GM12878 (cell line): Measurements from ENCODE around the gene DCC. TPM values are rescaled to one million over a fixed set of nuclear protein-coding genes. Genes with fewer than 3 reads are reported as not detected.

Experiments used
- ATAC-seq: fragments of 200-7000 bp; cut with Tn5 transposase; 3 replicates; pipeline ENCODE4 v1.9.1; 2020; ENCODE audit warnings: mild to moderate bottlenecking, moderate library complexity
- BruUV-seq: library from RNA; stranded (reverse); fragments of 400-500 nt; replicated peaks from 2 replicates; lab custom pipeline; 2021; lab: Mats Ljungman, UMichigan
- CTCF ChIA-PET: fragments of 300-600 bp; sonication (Branson Sonifier 250); formaldehyde crosslinking; extraction: SDS; loops from one replicate; lab custom pipeline; 2021; ENCODE audit warnings: inconsistent platforms; lab: Yijun Ruan, JAX
- POLR2A ChIA-PET: fragments of 350-600 bp; formaldehyde crosslinking; extraction: SDS; loops from one replicate; lab custom pipeline; 2021; ENCODE audit warnings: inconsistent platforms; lab: Charles Lee
- RAD21 ChIA-PET: fragments of 300-600 bp; sonication (Branson Sonifier 250); formaldehyde crosslinking; loops from one replicate; lab custom pipeline; 2023; ENCODE audit warnings: antibody characterized with exemption; ENCODE audit not compliant: unreplicated experiment; lab: Charles Lee
- SMC1A ChIA-PET: fragments of 300-600 bp; sonication (Branson Sonifier 250); formaldehyde crosslinking; loops from one replicate; lab custom pipeline; 2023; ENCODE audit not compliant: unreplicated experiment, uncharacterized antibody; lab: Charles Lee
- DNase-seq: peaks from one replicate; pipeline ENCODE4 v3.0.0-alpha.2; 2011; ENCODE audit warnings: low read depth, low spot score
- FAIRE-seq: peaks from 3 replicates; lab custom pipeline; 2011; peaks lifted over from hg19 to GRCh38; lab: Jason Lieb, UNC
- H2AFZ ChIP-seq: 2 replicates; pipeline ENCODE4 v1.6.0; 2011; ENCODE audit warnings: low read depth, low read length, control low read depth; ENCODE audit not compliant: control insufficient read depth
- H3K27ac ChIP-seq: 2 replicates; pipeline ENCODE4 v1.5.1; 2011; ENCODE audit warnings: control low read depth; ENCODE audit not compliant: control insufficient read depth, insufficient read depth
- H3K27me3 ChIP-seq, 2 experiments: replicated peaks in 1 of 2; 2 replicates each; pipeline versions ENCODE4 v1.6.0 to v1.6.1; 2011; ENCODE audit warnings: low read length in 1 of 2; ENCODE audit not compliant: control insufficient read depth in 2 of 2, insufficient read depth in 2 of 2
- H3K36me3 ChIP-seq, 2 experiments: 2 replicates each; pipeline ENCODE4 v1.5.1; 2011; ENCODE audit warnings: low read length in 1 of 2; ENCODE audit not compliant: control insufficient read depth in 2 of 2, insufficient read depth in 2 of 2
- H3K4me1 ChIP-seq: 2 replicates; pipeline ENCODE4 v1.6.1; 2011; ENCODE audit warnings: mild to moderate bottlenecking, low read length, moderate library complexity, mixed read lengths; ENCODE audit not compliant: control insufficient read depth, insufficient read depth
- H3K4me2 ChIP-seq: 2 replicates; pipeline ENCODE4 v1.6.0; 2011; ENCODE audit warnings: control low read depth; ENCODE audit not compliant: control insufficient read depth, insufficient read depth
- H3K4me3 ChIP-seq: fragments of 200-600 bp; sonication (generic); 2 replicates; pipeline ENCODE4 v1.5.1; 2016
- H3K79me2 ChIP-seq: 2 replicates; pipeline ENCODE4 v1.6.0; 2011; ENCODE audit warnings: low read length; ENCODE audit not compliant: control insufficient read depth, insufficient read depth
- H3K9ac ChIP-seq: 2 replicates; pipeline ENCODE4 v1.8.0; 2011; ENCODE audit warnings: low read length, control low read depth, mixed read lengths; ENCODE audit not compliant: control insufficient read depth, insufficient read depth
- H3K9me3 ChIP-seq: replicated peaks from 3 replicates; pipeline ENCODE4 v1.5.1; 2011; ENCODE audit warnings: mild to moderate bottlenecking, low read length; ENCODE audit not compliant: control insufficient read depth, insufficient read depth
- H4K20me1 ChIP-seq: 2 replicates; pipeline ENCODE4 v1.6.0; 2011; ENCODE audit not compliant: control insufficient read depth, insufficient read depth
- CEBPZ ChIP-seq: fragments of 150-350 bp; IDR thresholded peaks from 2 replicates; pipeline ENCODE4 v1.6.1; 2016; ENCODE audit warnings: low read depth, low read length
- CHD1 ChIP-seq: IDR thresholded peaks from 2 replicates; pipeline ENCODE4 v1.6.1; 2012; ENCODE audit warnings: low read depth, low read length, improper control_type of control experiment
- CREM ChIP-seq: IDR thresholded peaks from 2 replicates; pipeline ENCODE4 v1.6.1; 2014; ENCODE audit warnings: antibody characterized with exemption, low read depth
- HDAC2 ChIP-seq: fragments of 200-600 bp; sonication (generic); IDR thresholded peaks from 2 replicates; pipeline ENCODE4 v1.6.1; 2017
- MXI1 ChIP-seq: fragments of 150-350 bp; IDR thresholded peaks from 2 replicates; pipeline ENCODE4 v1.6.1; 2011; ENCODE audit warnings: low read depth, mild to moderate bottlenecking, inconsistent platforms, low read length, improper control_type of control experiment
- REST ChIP-seq: IDR thresholded peaks from 2 replicates; pipeline ENCODE4 v1.6.1; 2012; ENCODE audit warnings: mild to moderate bottlenecking, low read depth, low read length
- SIX5 ChIP-seq: IDR thresholded peaks from 2 replicates; pipeline ENCODE4 v1.6.1; 2011; ENCODE audit warnings: mild to moderate bottlenecking, low read depth, low read length, moderate library complexity; ENCODE audit not compliant: severe bottlenecking
- YY1 ChIP-seq: IDR thresholded peaks from 2 replicates; pipeline ENCODE4 v1.6.1; 2011; ENCODE audit warnings: low read depth, mild to moderate bottlenecking, low read length
- ZBTB33 ChIP-seq: fragments of 450-650 bp; IDR thresholded peaks from 2 replicates; pipeline ENCODE4 v1.6.1; 2017; ENCODE audit warnings: mild to moderate bottlenecking
- ZNF384 ChIP-seq: IDR thresholded peaks from 2 replicates; pipeline ENCODE4 v1.6.1; 2012; ENCODE audit warnings: low read depth, mild to moderate bottlenecking, low read length, improper control_type of control experiment, borderline replicate concordance
- WGBS: methylation state at CpG from one replicate; pipeline ENCODE4 v1.1.6; 2016; ENCODE audit warnings: low lambda C conversion rate; ENCODE audit not compliant: insufficient replicate concordance, insufficient coverage; ENCODE audit errors: missing lambda C conversion rate; 5-methylcytosine and 5-hydroxymethylcytosine counted together
- in situ Hi-C: fragments of 300-500 bp; cut with MboI; formaldehyde crosslinking; loops from 9 replicates; pipeline ENCODE4 v1.14.3; 2018; ENCODE audit warnings: mixed read lengths
- intact Hi-C: fragments of 100-400 bp; cut with micrococcal nuclease; formaldehyde crosslinking; loops from one replicate; pipeline ENCODE4 v1.14.2; 2022; ENCODE audit not compliant: unreplicated experiment
- polyA plus RNA-seq, 11 experiments: library from polyadenylated mRNA; depleted of rRNA in 4 of 11; unstranded in 6 of 11; stranded (reverse) in 5 of 11; fragments of >200 nt; fragmentation: Nextera tagmentation in 4 of 11; fragmentation: Illumina TruSeq in 1 of 11; extraction: Ambion mirVana in 4 of 11; extraction: Trizol in 1 of 11; gene quantifications; 1 replicate in 1 of 11; 2 replicates in 10 of 11; pipeline versions ENCODE4 v1.2.1 to v1.2.3, GENCODE V29; 2011 to 2016; ENCODE audit warnings: inconsistent platforms in 2 of 11, missing spikeins in 2 of 11, low read depth in 1 of 11
- total RNA-seq, 4 experiments: library from RNA; depleted of rRNA in 3 of 4; stranded (reverse); fragments of >200 nt in 3 of 4; fragmentation: Illumina TruSeq in 1 of 4; extraction: Trizol in 1 of 4; gene quantifications; 2 replicates each; pipeline versions ENCODE4 v1.2.1 to v1.2.3, GENCODE V29; 2013 to 2021

Gene DCC
- total and polyA plus RNA-seq, 10 of the 15 experiments (the other 5 are each of a cell fraction or from before 2014, with no cell fraction given) = 0.01 TPM; not detected in 9

GRCh38 chr18:53018791-53019190, 678.8 kb downstream of the DCC start:
- Histone ChIP-seq H3K79me2 (no peaks in the 10 kb centered on the region), H3K27ac (no peak overlapping the region), H3K4me2 (no peak overlapping the region), H3K9me3 (no peaks in the 10 kb centered on the region), H3K4me1 (no peaks in the 10 kb centered on the region), H3K4me3 (no peak overlapping the region), H2AFZ (no peak overlapping the region), H3K36me3 (no peaks in the 10 kb centered on the region), H4K20me1 (no peaks in the 10 kb centered on the region), H3K9ac (no peak overlapping the region), H3K27me3 (no peaks in the 10 kb centered on the region)
- FAIRE-seq (no peak), DNase-seq (no peak), ATAC-seq (no peak)
- SMC1A ChIA-PET = no interaction called here
- BruUV-seq = no TSS peak
- intact Hi-C loops (no loop called here), in situ Hi-C loops (no loop called here)
- TF ChIP-seq CHD1 (no peak), REST (peak; percentile 66; the same call in 1 of the 2 replicates)
- POLR2A ChIA-PET = no interaction called here
- CTCF ChIA-PET = no interaction called here
- WGBS = 0% methylated on average over 2 of the region's 2 CpGs
- RAD21 ChIA-PET = no interaction called here

GRCh38 chr18:53025247-53025646, 685.2 kb downstream of the DCC start:
- no peak for DNase-seq
- H3K36me3 ChIP-seq = no peaks in the 10 kb centered on the region
- H3K27ac ChIP-seq = no peak overlapping the region
- ChIA-PET POLR2A (no interaction called here), RAD21 (no interaction called here), CTCF (no interaction called here), SMC1A (no interaction called here)
- no peak overlapping the region for H2AFZ ChIP-seq
- no peak overlapping the region for H3K4me2 ChIP-seq
- 2% methylated on average over 3 of the region's 3 CpGs for WGBS
- no peak for FAIRE-seq
- no peaks in the 10 kb centered on the region for H3K27me3 ChIP-seq
- H3K9me3 ChIP-seq = no peaks in the 10 kb centered on the region
- no TSS peak for BruUV-seq
- intact Hi-C loops (no loop called here), in situ Hi-C loops (no loop called here)
- no peak overlapping the region for H3K9ac ChIP-seq
- no peaks in the 10 kb centered on the region for H4K20me1 ChIP-seq
- no peaks in the 10 kb centered on the region for H3K4me1 ChIP-seq
- H3K79me2 ChIP-seq = no peaks in the 10 kb centered on the region
- ATAC-seq = no peak
- H3K4me3 ChIP-seq = no peak overlapping the region
- no peak for TF ChIP-seq ZBTB33
- TF ChIP-seq SIX5 = no peak
- no peak for TF ChIP-seq CEBPZ
- TF ChIP-seq MXI1 = no peak
- TF ChIP-seq ZNF384 = no peak
- TF ChIP-seq HDAC2 = no peak
- TF ChIP-seq CREM = no peak
- no peak for TF ChIP-seq YY1
